H1 (cell line): ENCODE results near the gene GPS1. TPM values are rescaled to one million over a fixed set of nuclear protein-coding genes. Genes with fewer than 3 reads are reported as not detected.

ENCODE experiments used
- CTCF ChIA-PET: fragments of 300-600 bp; sonication (Branson Sonifier 250); formaldehyde crosslinking; loops from one replicate; lab custom pipeline; 2021; ENCODE audit not compliant: partially characterized antibody; lab: Charles Lee
- POLR2A ChIA-PET: fragments of 300-600 bp; sonication (Branson Sonifier 250); formaldehyde crosslinking; loops from one replicate; lab custom pipeline; 2021; ENCODE audit warnings: inconsistent platforms; ENCODE audit not compliant: partially characterized antibody; lab: Charles Lee
- DNase-seq, 2 experiments: peaks; one replicate each; pipeline versions ENCODE4 v3.0.0 to v3.0.0-alpha.2; 2010 to 2022; ENCODE audit warnings: low spot score in 2 of 2, low read depth in 1 of 2, mixed read lengths in 1 of 2
- FAIRE-seq: peaks from 2 replicates; lab custom pipeline; 2011; peaks lifted over from hg19 to GRCh38; lab: Jason Lieb, UNC
- H2AFZ ChIP-seq: 2 replicates; pipeline ENCODE4 v1.8.1; 2012; ENCODE audit warnings: low read length, inconsistent platforms
- H2AK5ac ChIP-seq: 2 replicates; pipeline ENCODE4 v1.6.1; 2013; ENCODE audit warnings: low read depth, low read length
- H2BK120ac ChIP-seq: replicated peaks from 2 replicates; pipeline ENCODE3; 2013; ENCODE audit warnings: low read depth, low read length, inconsistent platforms
- H2BK12ac ChIP-seq: 2 replicates; pipeline ENCODE4 v1.6.1; 2013; ENCODE audit warnings: low read depth, low read length
- H2BK15ac ChIP-seq: 2 replicates; pipeline ENCODE4 v1.6.1; 2013; ENCODE audit warnings: low read length
- H2BK20ac ChIP-seq: 2 replicates; pipeline ENCODE4 v1.6.1; 2013; ENCODE audit warnings: low read length
- H2BK5ac ChIP-seq: 2 replicates; pipeline ENCODE4 v1.6.1; 2013; ENCODE audit warnings: low read depth, low read length
- H3K14ac ChIP-seq: 2 replicates; pipeline ENCODE4 v1.6.1; 2013; ENCODE audit warnings: inconsistent platforms; ENCODE audit not compliant: insufficient read length
- H3K18ac ChIP-seq: 2 replicates; pipeline ENCODE4 v1.6.1; 2013; ENCODE audit warnings: low read length; ENCODE audit errors: extremely low read depth
- H3K23ac ChIP-seq: 2 replicates; pipeline ENCODE4 v1.6.1; 2013; ENCODE audit warnings: inconsistent platforms; ENCODE audit not compliant: insufficient read length
- H3K23me2 ChIP-seq: 2 replicates; pipeline ENCODE4 v1.6.1; 2013; ENCODE audit warnings: low read depth, low read length
- H3K27ac ChIP-seq: 2 replicates; pipeline ENCODE4 v1.6.1; 2011; ENCODE audit warnings: low read depth, low read length, inconsistent platforms
- H3K27me3 ChIP-seq, 4 experiments: replicated peaks in 1 of 4; 1 replicate in 1 of 4; 2 replicates in 3 of 4; pipeline versions ENCODE4 v1.6.1 to v1.8.1; 2011 to 2013; ENCODE audit warnings: low read length in 3 of 4, mild to moderate bottlenecking in 3 of 4, inconsistent platforms in 2 of 4, mixed read lengths in 2 of 4, moderate library complexity in 1 of 4; ENCODE audit not compliant: control insufficient read depth in 3 of 4, insufficient read depth in 3 of 4; ENCODE audit errors: extremely low read depth in 1 of 4
- H3K36me3 ChIP-seq, 4 experiments: 2 replicates each; pipeline versions ENCODE4 v1.6.1 to v1.8.1; 2011 to 2013; ENCODE audit warnings: mild to moderate bottlenecking in 4 of 4, low read length in 3 of 4, moderate library complexity in 2 of 4, control low read depth in 1 of 4, inconsistent platforms in 1 of 4; ENCODE audit not compliant: insufficient read depth in 4 of 4, control insufficient read depth in 2 of 4
- H3K4ac ChIP-seq: replicated peaks from 2 replicates; pipeline ENCODE3; 2013; ENCODE audit warnings: low read length, low read depth, mixed read lengths, inconsistent platforms; ENCODE audit not compliant: insufficient read length
- H3K4me1 ChIP-seq, 4 experiments: replicated peaks in 1 of 4; 1 replicate in 1 of 4; 2 replicates in 3 of 4; pipeline versions ENCODE4 v1.6.1 to v1.8.1; 2011 to 2013; ENCODE audit warnings: low read length in 3 of 4, inconsistent platforms in 2 of 4, mixed read lengths in 1 of 4; ENCODE audit not compliant: insufficient read depth in 4 of 4, control insufficient read depth in 3 of 4
- H3K4me2 ChIP-seq, 2 experiments: 2 replicates each; pipeline versions ENCODE4 v1.6.1 to v1.8.1; 2011 to 2013; ENCODE audit warnings: low read depth in 2 of 2, low read length in 2 of 2, control low read depth in 1 of 2, inconsistent platforms in 1 of 2, mild to moderate bottlenecking in 1 of 2; ENCODE audit not compliant: insufficient read depth in 1 of 2
- H3K4me3 ChIP-seq, 4 experiments: fragments of 200-600, 300-600 bp in 1 of 4; sonication (generic), shearing (Covaris generic), sonication (Bioruptor Twin) in 1 of 4; 2 replicates each; pipeline versions ENCODE4 v1.5.1 to v1.8.1; 2011 to 2016; ENCODE audit warnings: low read length in 4 of 4, low read depth in 3 of 4, control low read depth in 2 of 4, inconsistent platforms in 2 of 4, mild to moderate bottlenecking in 2 of 4, mixed read lengths in 1 of 4, moderate library complexity in 1 of 4; ENCODE audit not compliant: insufficient read depth in 2 of 4; ENCODE audit errors: extremely low read depth in 1 of 4
- H3K56ac ChIP-seq: replicated peaks from 2 replicates; pipeline ENCODE3; 2013; ENCODE audit warnings: low read depth, mild to moderate bottlenecking, mixed read lengths, low read length, inconsistent platforms; ENCODE audit not compliant: insufficient read length
- H3K79me1 ChIP-seq: 2 replicates; pipeline ENCODE4 v1.6.1; 2013; ENCODE audit warnings: low read depth, low read length, control low read depth
- H3K79me2 ChIP-seq, 2 experiments: 2 replicates each; pipeline versions ENCODE4 v1.6.1 to v1.8.1; 2012 to 2013; ENCODE audit warnings: low read length in 2 of 2, mild to moderate bottlenecking in 2 of 2, inconsistent platforms in 1 of 2; ENCODE audit not compliant: insufficient read depth in 2 of 2, control insufficient read depth in 1 of 2
- H3K9ac ChIP-seq, 4 experiments: replicated peaks in 1 of 4; 1 replicate in 1 of 4; 2 replicates in 3 of 4; pipeline versions ENCODE4 v1.6.1 to v1.8.1; 2011 to 2013; ENCODE audit warnings: low read depth in 3 of 4, low read length in 3 of 4, control low read depth in 2 of 4, mild to moderate bottlenecking in 2 of 4, moderate library complexity in 2 of 4, inconsistent platforms in 1 of 4; ENCODE audit errors: extremely low read depth in 1 of 4
- H3K9me3 ChIP-seq, 2 experiments: 2 replicates each; pipeline versions ENCODE4 v1.6.1 to v1.8.1; 2012 to 2013; ENCODE audit warnings: mild to moderate bottlenecking in 2 of 2, moderate library complexity in 2 of 2, control low read depth in 1 of 2, inconsistent platforms in 1 of 2, low read depth in 1 of 2, low read length in 1 of 2, mixed read lengths in 1 of 2; ENCODE audit not compliant: insufficient read depth in 2 of 2
- H4K20me1 ChIP-seq, 2 experiments: replicated peaks in 1 of 2; 2 replicates each; pipeline versions ENCODE3 to v1.8.1; 2011 to 2013; ENCODE audit warnings: inconsistent platforms in 2 of 2, low read length in 2 of 2, mild to moderate bottlenecking in 1 of 2; ENCODE audit not compliant: insufficient read depth in 2 of 2, control insufficient read depth in 1 of 2
- H4K5ac ChIP-seq: 2 replicates; pipeline ENCODE4 v1.6.1; 2013; ENCODE audit warnings: low read length, low read depth, mixed read lengths, inconsistent platforms; ENCODE audit not compliant: insufficient read length
- H4K8ac ChIP-seq: 2 replicates; pipeline ENCODE4 v1.8.0; 2013; ENCODE audit warnings: mild to moderate bottlenecking, moderate library complexity, low read length, inconsistent platforms; ENCODE audit not compliant: insufficient read depth; ENCODE audit errors: extremely low read depth
- H4K91ac ChIP-seq: replicated peaks from 2 replicates; pipeline ENCODE3; 2013; ENCODE audit warnings: low read length, mixed read lengths, inconsistent platforms; ENCODE audit not compliant: insufficient read length
- BRCA1 ChIP-seq: IDR thresholded peaks from 2 replicates; pipeline ENCODE4 v1.6.1; 2012; ENCODE audit warnings: low read depth, low read length, improper control_type of control experiment
- CBX8 ChIP-seq: fragments of 300-800, 300-1000 bp; sonication (generic); IDR thresholded peaks from 2 replicates; pipeline ENCODE4 v1.7.1; 2016; ENCODE audit warnings: low read depth, low read length, borderline replicate concordance
- CTCF ChIP-seq, 3 experiments: IDR thresholded peaks; 1 replicate in 2 of 3; 2 replicates in 1 of 3; pipeline versions ENCODE4 v1.5.1 to v1.6.1; 2011; ENCODE audit warnings: low read length in 3 of 3, mild to moderate bottlenecking in 3 of 3, inconsistent platforms in 2 of 3, low read depth in 1 of 3, moderate library complexity in 1 of 3; ENCODE audit not compliant: insufficient read depth in 1 of 3; ENCODE audit errors: control extremely low read depth in 1 of 3
- GTF2F1 ChIP-seq: IDR thresholded peaks from 2 replicates; pipeline ENCODE4 v1.6.1; 2012; ENCODE audit warnings: low read depth, low read length, improper control_type of control experiment, borderline replicate concordance
- HDAC2 ChIP-seq, 2 experiments: fragments of 300-600 bp in 1 of 2; sonication (generic) in 1 of 2; IDR thresholded peaks; 2 replicates each; pipeline ENCODE4 v1.6.1; 2011 to 2012; ENCODE audit warnings: low read depth in 2 of 2, low read length in 2 of 2, mild to moderate bottlenecking in 2 of 2, moderate library complexity in 2 of 2, borderline replicate concordance in 1 of 2, inconsistent platforms in 1 of 2
- SIN3A ChIP-seq, 2 experiments: IDR thresholded peaks in 1 of 2; conservative IDR thresholded peaks in 1 of 2; 2 replicates each; pipeline ENCODE4 v1.6.1; 2011 to 2012; ENCODE audit warnings: low read length in 2 of 2, improper control_type of control experiment in 1 of 2, low read depth in 1 of 2, mild to moderate bottlenecking in 1 of 2
- SP1 ChIP-seq: IDR thresholded peaks from 2 replicates; pipeline ENCODE4 v1.6.1; 2011; ENCODE audit warnings: low read depth, low read length
- TEAD4 ChIP-seq: IDR thresholded peaks from 2 replicates; pipeline ENCODE4 v1.6.1; 2012; ENCODE audit warnings: low read depth, low read length, inconsistent platforms, mixed read lengths
- WGBS, 2 experiments: shearing (Covaris generic) in 1 of 2; methylation state at CpG; one replicate each; pipeline versions ENCODE4 v1.1.6 to v1.1.7; 2013 to 2015; ENCODE audit warnings: low lambda C conversion rate in 2 of 2, mixed read lengths in 2 of 2, inconsistent platforms in 1 of 2, low coverage in 1 of 2, missing lambda C conversion rate in 1 of 2; ENCODE audit not compliant: insufficient replicate concordance in 2 of 2, insufficient coverage in 1 of 2, insufficient read length in 1 of 2; ENCODE audit errors: extremely low coverage in 1 of 2, missing lambda C conversion rate in 1 of 2; 5-methylcytosine and 5-hydroxymethylcytosine counted together
- polyA plus RNA-seq, 7 experiments: library from polyadenylated mRNA; depleted of rRNA in 3 of 7; stranded (reverse) in 5 of 7; unstranded in 2 of 7; fragments of >200 nt in 5 of 7; fragments of 200-250 nt in 2 of 7; gene quantifications; 1 replicate in 5 of 7; 2 replicates in 1 of 7; 4 replicates in 1 of 7; pipeline versions ENCODE4 v1.2.1 to v1.2.3, GENCODE V29; 2011 to 2013; ENCODE audit warnings: missing spikeins in 2 of 7, mixed read lengths in 2 of 7
- total RNA-seq: library from RNA; stranded (reverse); fragmentation: NEBNext Ultra II Directional; extraction: Animal tissue kit (Norgen Biotek cat#: 25700); gene quantifications from 2 replicates; pipeline ENCODE4 v1.2.1, GENCODE V29; 2021

Gene GPS1
- total and polyA plus RNA-seq, 2 of the 8 experiments (the other 6 are each of a cell fraction or from before 2014, with no cell fraction given): 153 to 277 TPM

- peaks cover 12% of the 10 kb centered on the region for H3K23me2 ChIP-seq
- WGBS, 2 experiments: 11% methylated on average over 24 of the region's 55 CpGs; no CpG with 5 or more reads in 1 of the 2 experiments
- no peaks in the 10 kb centered on the region for H3K27me3 ChIP-seq
- H3K4me1 ChIP-seq: peaks cover 0 to 14% (median 8%) of the 10 kb centered on the region in 4 experiments; a peak in 5 of 7 replicates
- H3K23ac ChIP-seq: no peak overlapping the region
- peak overlapping the region; percentile 10; the same call in 1 of the 2 replicates for H2BK5ac ChIP-seq
- H3K4me2 ChIP-seq: peak overlapping the region; percentile 85 to 96
- H3K36me3 ChIP-seq: no peaks in the 10 kb centered on the region; a peak in 1 of 8 replicates
- H2BK120ac ChIP-seq: no peak overlapping the region
- peak overlapping the region; percentile 64 to 86 (median 68) for H3K4me3 ChIP-seq
- H3K9ac ChIP-seq: peak overlapping the region; percentile 8 to 60 (median 34); a peak in 4 of 7 replicates
- H3K14ac ChIP-seq: no peak overlapping the region
- no peak overlapping the region for H2BK12ac ChIP-seq
- H4K91ac ChIP-seq: no peak overlapping the region
- no peak for DNase-seq
- no peak overlapping the region for H2AFZ ChIP-seq
- H3K79me2 ChIP-seq: peaks cover 0 to 12% of the 10 kb centered on the region in 2 experiments; a peak in 1 of 4 replicates
- H4K20me1 ChIP-seq: peaks cover 7 to 14% of the 10 kb centered on the region in 2 experiments
- FAIRE-seq: no peak
- no peak overlapping the region for H2BK20ac ChIP-seq
- H3K79me1 ChIP-seq: peaks cover 4% of the 10 kb centered on the region; the same call in 1 of the 2 replicates
- CTCF ChIA-PET: interaction anchor here (1.1 to 2.0 kb wide), 4 partner anchors 26 to 96 kb away, joined by 3 to 5 read pairs (median 4); partner anchors contain the start of gene MAFG
- no peak overlapping the region for H2AK5ac ChIP-seq
- no peaks in the 10 kb centered on the region for H3K9me3 ChIP-seq
- no peak overlapping the region for H3K27ac ChIP-seq
- no peak overlapping the region for H4K5ac ChIP-seq
- H3K18ac ChIP-seq: peak overlapping the region; percentile 71
- no peak overlapping the region for H3K56ac ChIP-seq
- peak overlapping the region; percentile 45 for H4K8ac ChIP-seq
- H3K4ac ChIP-seq: peak overlapping the region; percentile 21
- POLR2A ChIA-PET: interaction anchor here (0.5 to 4.3 kb wide), 11 partner anchors 8 to 357 kb away, joined by 3 to 22 read pairs (median 5); partner anchors contain the start of genes ASPSCR1, CCDC137, DCXR and FASN
- no peak overlapping the region for H2BK15ac ChIP-seq
- TF ChIP-seq BRCA1 (no peak), HDAC2 (IDR thresholded peaks at IDR 0.05; ENCODE audit: borderline replicate concordance in 1 of 2, low read depth in 2 of 2, low read length in 2 of 2) (no peak), SIN3A (conservative IDR thresholded peaks at IDR 0.05 in 1 of 2, IDR thresholded peaks at IDR 0.05 in 1 of 2; ENCODE audit: low read depth in 1 of 2, low read length in 2 of 2) (no peak), CBX8 (no peak), TEAD4 (no peak), GTF2F1 (no peak), SP1 (no peak), CTCF (IDR thresholded peaks at IDR 0.05; ENCODE audit: control extremely low read depth in 1 of 3, insufficient read depth in 1 of 3, low read depth in 1 of 3, low read length in 3 of 3) (no peak)
Measured at GRCh38 chr17:82023447-82024241, 28.1 kb upstream of the GPS1 start.
